ENCODE data around the gene CDH24.

DNA sequence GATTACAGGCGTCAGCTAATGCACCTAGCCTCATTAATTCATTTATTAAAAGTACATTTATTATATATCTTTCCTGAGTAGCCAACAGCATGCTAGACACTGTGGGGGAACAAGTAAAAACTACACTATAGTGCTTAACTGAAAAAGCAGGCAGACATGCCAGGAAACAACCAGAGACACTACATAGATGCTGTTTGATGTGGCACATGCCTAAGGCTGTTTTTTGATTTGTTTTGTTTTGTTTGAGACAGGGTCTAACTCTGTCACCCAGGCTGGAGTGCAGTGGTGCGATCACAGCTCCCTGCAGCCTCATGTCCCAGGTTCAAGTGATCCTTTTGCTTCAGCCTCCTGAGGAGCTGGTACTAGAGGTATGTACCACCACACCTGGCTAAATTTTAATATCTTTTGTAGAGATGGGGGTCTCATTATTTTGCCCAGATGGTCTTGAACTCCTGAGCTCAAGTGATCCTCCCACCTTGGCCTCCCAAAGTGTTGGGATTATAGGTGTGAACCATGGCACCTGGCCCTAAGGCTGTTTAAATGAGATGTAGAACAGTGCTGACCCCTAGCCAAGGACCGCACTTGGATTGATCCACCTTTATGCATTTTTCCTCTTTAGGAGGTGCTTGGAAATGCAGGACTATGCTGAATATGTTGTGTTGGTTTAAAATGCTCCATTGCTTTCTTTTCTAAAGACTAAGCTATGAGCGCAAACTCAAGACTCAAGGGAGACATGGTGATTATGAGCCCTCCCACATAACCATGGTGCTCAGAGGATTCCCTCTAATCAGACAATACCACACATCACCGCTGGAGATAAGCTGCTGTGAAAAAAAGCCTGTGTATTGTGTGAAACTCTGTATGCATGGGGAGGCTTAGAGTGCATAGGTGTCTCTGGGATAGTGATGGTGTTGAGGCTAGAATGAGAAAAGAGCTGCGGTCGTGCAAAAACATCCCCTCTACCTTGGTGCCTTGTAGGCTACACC lies 36.9 kb downstream of the CDH24 start:
- TF ChIP-seq POLR2A (IDR thresholded peaks at IDR 0.05; ENCODE audit: low read depth, low read length) = no peak
- TF ChIP-seq RCOR1 (IDR thresholded peaks at IDR 0.05; ENCODE audit: insufficient replicate concordance, low read length) = no peak
- TF ChIP-seq RFX5 (IDR thresholded peaks at IDR 0.05; ENCODE audit: low read depth, low read length) = no peak
- TF ChIP-seq, protein P1, sequence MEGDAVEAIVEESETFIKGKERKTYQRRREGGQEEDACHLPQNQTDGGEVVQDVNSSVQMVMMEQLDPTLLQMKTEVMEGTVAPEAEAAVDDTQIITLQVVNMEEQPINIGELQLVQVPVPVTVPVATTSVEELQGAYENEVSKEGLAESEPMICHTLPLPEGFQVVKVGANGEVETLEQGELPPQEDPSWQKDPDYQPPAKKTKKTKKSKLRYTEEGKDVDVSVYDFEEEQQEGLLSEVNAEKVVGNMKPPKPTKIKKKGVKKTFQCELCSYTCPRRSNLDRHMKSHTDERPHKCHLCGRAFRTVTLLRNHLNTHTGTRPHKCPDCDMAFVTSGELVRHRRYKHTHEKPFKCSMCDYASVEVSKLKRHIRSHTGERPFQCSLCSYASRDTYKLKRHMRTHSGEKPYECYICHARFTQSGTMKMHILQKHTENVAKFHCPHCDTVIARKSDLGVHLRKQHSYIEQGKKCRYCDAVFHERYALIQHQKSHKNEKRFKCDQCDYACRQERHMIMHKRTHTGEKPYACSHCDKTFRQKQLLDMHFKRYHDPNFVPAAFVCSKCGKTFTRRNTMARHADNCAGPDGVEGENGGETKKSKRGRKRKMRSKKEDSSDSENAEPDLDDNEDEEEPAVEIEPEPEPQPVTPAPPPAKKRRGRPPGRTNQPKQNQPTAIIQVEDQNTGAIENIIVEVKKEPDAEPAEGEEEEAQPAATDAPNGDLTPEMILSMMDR (conservative IDR thresholded peaks at IDR 0.05; ENCODE audit: low read depth, low read length) = no peak
- no peak for TF ChIP-seq BHLHE40 (IDR thresholded peaks at IDR 0.05; ENCODE audit: low read depth, low read length)
- no peak for TF ChIP-seq CEBPB (IDR thresholded peaks at IDR 0.05; ENCODE audit: low read depth, low read length)
- no peak for TF ChIP-seq MAFK (IDR thresholded peaks at IDR 0.05; ENCODE audit: low read depth, low read length)
- TF ChIP-seq, protein P2, sequence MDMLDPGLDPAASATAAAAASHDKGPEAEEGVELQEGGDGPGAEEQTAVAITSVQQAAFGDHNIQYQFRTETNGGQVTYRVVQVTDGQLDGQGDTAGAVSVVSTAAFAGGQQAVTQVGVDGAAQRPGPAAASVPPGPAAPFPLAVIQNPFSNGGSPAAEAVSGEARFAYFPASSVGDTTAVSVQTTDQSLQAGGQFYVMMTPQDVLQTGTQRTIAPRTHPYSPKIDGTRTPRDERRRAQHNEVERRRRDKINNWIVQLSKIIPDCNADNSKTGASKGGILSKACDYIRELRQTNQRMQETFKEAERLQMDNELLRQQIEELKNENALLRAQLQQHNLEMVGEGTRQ (IDR thresholded peaks at IDR 0.05; ENCODE audit: low read depth, low read length) = no peak
- no peak for TF ChIP-seq MAZ (IDR thresholded peaks at IDR 0.05; ENCODE audit: borderline replicate concordance, low read depth, low read length)
- TF ChIP-seq ELK1 (IDR thresholded peaks at IDR 0.05; ENCODE audit: borderline replicate concordance, low read depth, low read length) = no peak
- TF ChIP-seq FOS (IDR thresholded peaks at IDR 0.05; ENCODE audit: low read depth, low read length) = no peak

Measured in IMR-90 (cell line).